Measurements from ENCODE around the gene FAM131C. TPM values are rescaled to one million over a fixed set of nuclear protein-coding genes. Genes with fewer than 3 reads are reported as not detected.
A peak's percentile ranks its signal among the peaks of the same experiment; 100 is the strongest.

FAM131C gene
- total RNA-seq, 2 donors from 2014 or later, result 5.2 to 8.7 TPM

- Histone ChIP-seq H3K36me3 (peaks cover 21% of the 10 kb centered on the region), H3K4me1 (peaks cover 0 to 45% of the 10 kb centered on the region in 2 donors), H3K4me3 (no peak overlapping the region), H3K27ac (peak overlapping the region; percentile 93 to 94), H3K9me3 (no peaks in the 10 kb centered on the region), H3K27me3 (no peaks in the 10 kb centered on the region)
- no peak for TF ChIP-seq CTCF (IDR thresholded peaks at IDR 0.05)
- no peak for DNase-seq (ENCODE audit: low spot score)
These were observed 53.1 kb downstream of the FAM131C start for GRCh38 chr1:16020325-16020724.

GRCh38 chr1:16019644-16020277 lies 53.7 kb downstream of the FAM131C start:
- H3K4me1 ChIP-seq, result peaks cover 0 to 46% of the 10 kb centered on the region in 2 donors
- peak overlapping the region; percentile 93 to 94 for H3K27ac ChIP-seq
- DNase-seq (ENCODE audit: low spot score), result no peak
- no peaks in the 10 kb centered on the region for H3K27me3 ChIP-seq
- H3K36me3 ChIP-seq, result peaks cover 27% of the 10 kb centered on the region
- no peak for TF ChIP-seq CTCF (IDR thresholded peaks at IDR 0.05)
- H3K4me3 ChIP-seq, result peak overlapping the region in 1 of 2 donors; percentile 30
- H3K9me3 ChIP-seq, result no peaks in the 10 kb centered on the region

- DNase-seq (ENCODE audit: low spot score), result no peak
- no peak for TF ChIP-seq CTCF (IDR thresholded peaks at IDR 0.05)
These were observed 54.5 kb downstream of the FAM131C start for GRCh38 chr1:16018749-16019643.

GRCh38 chr1:16018308-16018707 lies 55.1 kb downstream of the FAM131C start:
- Histone ChIP-seq H3K4me1 (peaks cover 0 to 60% of the 10 kb centered on the region in 2 donors), H3K9me3 (no peaks in the 10 kb centered on the region), H3K27me3 (no peaks in the 10 kb centered on the region), H3K36me3 (peaks cover 31% of the 10 kb centered on the region), H3K27ac (peak overlapping the region; percentile 93 to 94), H3K4me3 (peak overlapping the region; percentile 30 to 60)
- no peak for TF ChIP-seq CTCF (IDR thresholded peaks at IDR 0.05)
- DNase-seq (ENCODE audit: low spot score), result no peak

More at GRCh38 chr1:16018749-16019643, 54.5 kb downstream of the FAM131C start:
- H3K4me1 ChIP-seq, result peaks cover 0 to 54% of the 10 kb centered on the region in 2 donors
- no peaks in the 10 kb centered on the region for H3K27me3 ChIP-seq
- peak overlapping the region; percentile 30 to 60 for H3K4me3 ChIP-seq
- peaks cover 31% of the 10 kb centered on the region for H3K36me3 ChIP-seq
- peak overlapping the region; percentile 93 to 94 for H3K27ac ChIP-seq
- H3K9me3 ChIP-seq, result no peaks in the 10 kb centered on the region

- no peaks in the 10 kb centered on the region for H3K9me3 ChIP-seq
- peak in 1 of 2 donors; percentile 21 for TF ChIP-seq CTCF (IDR thresholded peaks at IDR 0.05)
- peak within 1 kb of the TSS; percentile 60 to 68 for H3K4me3 ChIP-seq
- peak; percentile 91 for DNase-seq (ENCODE audit: low spot score)
- H3K27me3 ChIP-seq, result no peaks in the 10 kb centered on the region
- peak within 1 kb of the TSS; percentile 93 to 94 for H3K27ac ChIP-seq
- peaks cover 0 to 66% of the 10 kb centered on the region in 2 donors for H3K4me1 ChIP-seq
- H3K36me3 ChIP-seq, result peaks cover 31% of the 10 kb centered on the region
These were observed 55.8 kb downstream of the FAM131C start, which contains the start of gene HSPB7 for GRCh38 chr1:16017461-16018303. HSPB7 (minus strand) TSS chr1:16018043; CDS start chr1:16017963, 80 bp downstream.
